ENCODE results near the gene PTPN18. TPM values are rescaled to one million over a fixed set of nuclear protein-coding genes. Genes with fewer than 3 reads are reported as not detected.
A peak's percentile ranks its signal among the peaks of the same experiment; 100 is the strongest.

PTPN18 gene
- polyA plus RNA-seq, 10 donors: 13.7 to 29.8 (median 18.0) TPM

- DNase-seq: peak in 2 of 3 donors; percentile 24 to 42
These were observed 17.0 kb upstream of the PTPN18 start for GRCh38 chr2:130338793-130339345.

DNA sequence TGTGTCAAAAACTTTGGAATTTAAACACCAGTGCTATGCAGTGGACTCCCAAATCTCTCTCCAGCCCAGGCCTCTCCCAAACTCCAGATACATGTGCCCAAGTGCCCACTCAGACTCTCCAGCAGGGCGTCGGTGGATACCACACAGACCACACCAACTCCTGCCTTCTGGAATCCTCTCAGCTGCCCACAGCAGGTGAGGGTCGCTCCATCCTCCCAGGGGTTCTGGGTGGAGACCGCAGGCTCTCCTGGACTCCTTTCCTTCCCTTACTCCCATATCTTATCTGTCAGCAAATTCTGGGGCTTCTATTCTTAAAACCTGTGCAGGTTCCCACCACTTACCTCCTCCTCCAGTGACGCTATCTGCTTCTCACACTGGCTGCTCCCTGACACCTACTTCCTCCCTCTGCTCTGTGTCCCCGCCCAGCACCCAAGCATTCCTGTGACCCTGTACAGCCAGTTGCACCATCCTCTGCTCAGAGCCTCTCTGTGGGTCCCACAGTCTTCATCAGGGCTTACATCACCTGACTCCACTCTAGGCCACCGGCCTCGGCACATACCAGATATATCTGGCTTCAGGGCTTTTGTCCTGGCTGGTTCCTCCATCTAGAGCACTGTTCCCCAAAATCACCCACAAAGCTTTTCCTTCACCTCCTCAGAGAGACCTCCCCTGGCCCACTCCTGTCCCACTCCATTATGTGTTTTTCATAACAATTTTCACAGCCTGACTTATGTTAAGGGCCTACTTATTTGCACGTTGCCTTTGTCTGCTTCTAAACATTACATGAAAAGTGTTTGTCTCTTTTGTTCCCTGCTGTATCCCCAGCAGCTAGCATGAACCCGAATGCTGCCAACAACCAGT lies 15.7 kb upstream of the PTPN18 start:
- DNase-seq: no peak

- no peak for DNase-seq
These were observed 14.3 kb upstream of the PTPN18 start for GRCh38 chr2:130341562-130342019.

GRCh38 chr2:130342020-130342532 lies 13.8 kb upstream of the PTPN18 start:
- DNase-seq: peak; percentile 94 to 99 (median 95)

GRCh38 chr2:130342533-130343275 lies 13.2 kb upstream of the PTPN18 start, which contains the start of gene IMP4:
TSS of gene IMP4 (plus strand) at chr2:130342897. CDS start at chr2:130342933, 36 bp downstream.
- DNase-seq: peak; percentile 98 to 99 (median 99)

DNA sequence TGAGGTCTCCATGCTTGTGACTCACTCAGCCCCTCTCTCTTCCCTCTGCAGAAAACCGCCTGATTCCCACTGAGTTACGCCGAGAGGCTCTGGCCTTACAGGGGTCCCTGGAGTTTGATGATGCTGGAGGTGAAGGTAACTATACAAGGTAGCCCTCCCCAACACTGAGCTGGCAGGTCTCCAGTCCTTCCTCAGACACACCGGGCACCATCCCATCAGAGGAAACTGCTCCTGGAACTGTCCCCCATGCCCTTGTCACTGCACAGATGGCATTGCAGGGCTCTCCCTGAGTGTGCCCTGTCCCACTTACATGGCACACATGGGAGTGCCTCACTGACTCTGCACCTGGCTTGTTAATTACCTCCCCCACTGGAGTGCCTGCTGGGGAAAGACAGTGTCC lies 11.3 kb upstream of the PTPN18 start:
- DNase-seq: no peak

- DNase-seq: no peak
These were observed 10.8 kb upstream of the PTPN18 start for GRCh38 chr2:130345091-130345490.

GRCh38 chr2:130345611-130346010 lies 10.2 kb upstream of the PTPN18 start:
- no peak for DNase-seq

DNA sequence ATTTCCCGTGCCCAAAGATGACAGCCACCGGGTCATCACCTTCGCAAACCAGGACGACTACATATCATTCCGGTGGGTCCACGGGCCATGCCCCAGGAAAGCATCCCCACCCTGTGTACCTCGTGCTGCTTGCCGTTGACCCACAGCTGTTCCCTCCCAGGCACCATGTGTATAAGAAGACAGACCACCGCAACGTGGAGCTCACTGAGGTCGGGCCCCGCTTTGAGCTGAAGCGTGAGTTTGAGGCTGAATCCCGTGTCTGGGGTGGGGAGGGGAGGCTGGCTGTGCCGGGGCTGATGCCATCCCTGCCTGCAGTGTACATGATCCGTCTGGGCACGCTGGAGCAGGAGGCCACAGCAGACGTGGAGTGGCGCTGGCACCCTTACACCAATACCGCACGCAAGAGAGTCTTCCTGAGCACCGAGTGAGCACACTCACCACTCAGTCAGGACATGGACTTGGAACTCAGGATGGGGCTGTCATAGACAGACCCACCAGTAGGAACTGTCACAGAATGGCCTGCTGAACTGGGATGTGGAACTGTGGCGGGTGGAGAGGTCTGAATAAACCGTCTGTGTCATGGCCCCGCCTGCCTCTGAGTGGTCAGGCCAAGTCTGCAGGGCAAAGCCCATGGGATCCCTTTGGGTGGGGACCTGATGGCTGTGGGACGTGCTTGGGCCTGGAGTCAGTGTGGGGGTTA lies 9.7 kb upstream of the PTPN18 start:
- DNase-seq: no peak

DNA sequence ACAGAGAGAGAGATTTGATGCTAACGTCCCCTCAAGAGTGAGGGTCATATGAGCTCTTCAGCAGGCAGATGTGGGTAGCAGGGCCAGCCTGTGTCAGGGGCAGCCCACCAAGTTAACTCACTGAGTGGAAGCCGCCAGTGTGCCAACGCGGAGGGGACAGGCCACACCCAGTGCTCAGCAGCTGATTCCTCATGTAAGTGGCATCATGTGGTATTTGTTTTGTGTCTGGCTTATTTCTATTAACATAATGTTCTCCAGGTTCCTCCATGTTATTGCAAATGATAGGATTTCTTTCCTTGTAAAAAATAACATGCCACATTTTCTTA lies 9.2 kb upstream of the PTPN18 start:
- no peak for DNase-seq

DNA sequence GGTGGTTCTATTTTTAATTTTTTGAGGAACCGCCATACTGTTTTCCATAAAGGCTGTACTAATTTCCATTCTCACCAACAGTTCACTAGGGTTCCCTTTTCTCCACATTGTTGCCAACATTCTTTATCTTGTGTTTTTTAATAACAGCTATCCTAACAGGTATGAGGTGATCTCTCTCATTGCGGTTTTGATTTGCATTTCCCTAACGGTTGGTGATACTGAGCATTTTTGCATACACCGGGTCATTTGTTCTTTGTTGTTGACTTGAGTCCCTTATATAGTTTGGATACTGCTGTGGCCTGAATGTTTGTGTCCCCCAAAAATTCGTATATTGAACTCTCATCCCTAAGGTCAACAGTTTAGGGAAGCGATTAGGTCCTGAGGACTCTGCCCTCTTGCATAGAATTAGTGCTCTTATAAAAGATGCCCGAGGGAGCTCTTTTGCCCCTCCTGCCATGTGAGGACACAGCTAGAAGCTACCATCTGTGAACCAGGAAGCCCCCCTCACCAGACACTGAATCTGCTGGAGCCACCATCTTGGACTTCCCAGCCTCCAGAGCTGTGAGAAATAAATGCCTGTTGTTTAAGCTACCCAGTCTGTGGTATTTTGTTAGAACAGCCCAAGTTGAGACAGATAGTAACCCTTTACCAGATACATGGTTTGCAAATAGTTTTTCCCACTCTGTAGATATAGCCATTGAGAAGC lies 8.5 kb upstream of the PTPN18 start:
- DNase-seq: no peak

DNA sequence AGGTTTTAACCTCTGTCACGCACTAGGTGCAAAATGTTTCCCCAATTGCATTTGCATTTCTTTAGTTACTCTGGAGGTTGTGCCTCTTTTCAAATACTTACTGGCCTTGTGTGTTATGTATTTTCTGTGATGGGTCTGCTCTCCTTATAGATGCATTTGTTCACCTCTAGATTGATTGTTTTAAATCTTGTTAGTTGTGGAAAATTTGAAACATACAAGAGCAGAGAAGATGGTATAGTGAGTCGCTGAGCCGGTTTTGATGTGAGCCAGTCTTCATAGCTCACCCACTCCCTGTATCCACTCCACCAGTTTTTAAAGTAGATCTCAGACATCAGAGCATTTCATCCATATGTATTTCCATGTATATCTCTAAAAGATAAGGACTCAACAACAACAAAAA lies 6.7 kb upstream of the PTPN18 start:
- no peak for DNase-seq

- no peak for DNase-seq
These were observed 4.1 kb upstream of the PTPN18 start for GRCh38 chr2:130351711-130352110.

- no peak for DNase-seq
These were observed 3.6 kb upstream of the PTPN18 start for GRCh38 chr2:130352237-130352636.

DNA sequence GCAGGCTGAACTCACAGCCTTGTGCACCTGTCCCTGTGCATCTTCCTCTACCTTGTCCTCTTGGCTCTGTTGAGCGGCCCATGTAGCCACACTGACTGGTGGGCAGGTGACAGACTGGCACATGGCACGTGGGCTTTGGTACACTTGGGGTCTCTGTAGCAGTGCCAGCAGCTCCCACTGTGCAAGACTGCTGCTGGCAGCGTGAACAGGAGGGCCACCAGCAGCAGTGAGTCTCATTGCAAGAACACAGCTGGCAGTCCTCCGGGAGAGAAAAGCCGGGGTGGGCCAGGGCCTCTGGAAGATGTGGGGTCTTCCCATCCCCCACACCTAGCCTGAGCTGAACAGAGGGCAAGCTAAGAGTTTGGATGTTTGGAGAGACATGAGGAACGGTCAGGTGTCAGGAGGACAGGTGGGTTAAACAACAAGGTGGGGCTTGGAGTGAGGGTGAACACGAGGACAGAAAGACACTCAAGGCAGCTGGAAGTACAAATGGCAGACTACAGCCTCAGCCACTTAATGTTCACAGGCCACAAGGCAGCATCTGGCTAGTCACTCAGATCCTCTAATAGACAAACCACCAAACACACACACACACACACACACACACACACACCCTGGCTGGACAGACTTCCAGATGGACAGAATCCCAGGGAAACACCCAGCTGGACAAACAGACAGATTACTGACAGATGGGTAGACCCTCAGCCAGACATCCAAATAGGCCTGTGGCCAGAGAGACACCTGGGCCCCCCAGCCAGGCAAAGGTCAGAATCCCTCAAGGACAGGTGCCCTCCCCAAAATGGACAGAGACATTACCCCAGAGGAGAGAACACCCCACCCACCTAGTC lies 2.3 kb upstream of the PTPN18 start:
- DNase-seq: no peak

GRCh38 chr2:130354139-130354428 lies 1.8 kb upstream of the PTPN18 start:
- no peak for DNase-seq

DNA sequence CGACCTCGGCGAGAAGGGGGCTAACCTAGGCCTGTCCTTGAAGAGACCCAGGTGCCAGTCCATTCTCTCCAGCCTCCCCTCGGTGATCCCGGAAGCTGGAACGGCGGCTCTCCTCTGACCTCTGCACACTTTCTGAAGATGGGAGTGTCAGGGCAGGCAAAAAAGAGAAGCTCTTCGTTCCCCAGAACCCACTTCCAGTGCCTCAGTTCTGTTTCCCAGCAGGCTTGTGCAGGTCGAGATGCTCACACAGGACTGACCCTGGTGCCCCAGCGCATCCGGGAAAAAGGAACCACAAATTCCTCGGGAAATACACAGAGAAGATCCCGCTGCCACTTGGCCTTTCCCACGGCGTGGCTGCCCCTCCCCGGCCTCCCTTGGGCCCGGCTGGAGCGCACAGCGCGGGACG lies 681 bp upstream of the PTPN18 start:
- no peak for DNase-seq

DNA sequence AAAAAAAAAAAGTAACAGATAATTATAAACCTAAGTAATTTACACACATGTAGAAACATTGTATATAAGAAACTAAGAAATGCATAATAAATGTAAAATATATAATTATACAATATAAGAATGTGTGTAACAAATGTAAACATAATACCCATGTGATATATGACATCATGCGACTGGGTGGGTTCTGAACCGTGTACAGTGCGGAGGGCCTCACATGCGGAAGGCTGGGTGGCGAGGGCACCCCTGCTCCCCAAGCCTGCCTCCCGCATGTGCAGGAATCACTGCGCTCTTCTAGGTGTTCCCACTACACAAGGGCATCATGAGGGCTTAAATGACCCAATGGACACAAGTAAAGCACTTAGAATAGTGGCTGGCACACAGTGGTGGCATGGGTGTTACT lies 2.0 kb downstream of the PTPN18 start:
- no peak for DNase-seq

DNA sequence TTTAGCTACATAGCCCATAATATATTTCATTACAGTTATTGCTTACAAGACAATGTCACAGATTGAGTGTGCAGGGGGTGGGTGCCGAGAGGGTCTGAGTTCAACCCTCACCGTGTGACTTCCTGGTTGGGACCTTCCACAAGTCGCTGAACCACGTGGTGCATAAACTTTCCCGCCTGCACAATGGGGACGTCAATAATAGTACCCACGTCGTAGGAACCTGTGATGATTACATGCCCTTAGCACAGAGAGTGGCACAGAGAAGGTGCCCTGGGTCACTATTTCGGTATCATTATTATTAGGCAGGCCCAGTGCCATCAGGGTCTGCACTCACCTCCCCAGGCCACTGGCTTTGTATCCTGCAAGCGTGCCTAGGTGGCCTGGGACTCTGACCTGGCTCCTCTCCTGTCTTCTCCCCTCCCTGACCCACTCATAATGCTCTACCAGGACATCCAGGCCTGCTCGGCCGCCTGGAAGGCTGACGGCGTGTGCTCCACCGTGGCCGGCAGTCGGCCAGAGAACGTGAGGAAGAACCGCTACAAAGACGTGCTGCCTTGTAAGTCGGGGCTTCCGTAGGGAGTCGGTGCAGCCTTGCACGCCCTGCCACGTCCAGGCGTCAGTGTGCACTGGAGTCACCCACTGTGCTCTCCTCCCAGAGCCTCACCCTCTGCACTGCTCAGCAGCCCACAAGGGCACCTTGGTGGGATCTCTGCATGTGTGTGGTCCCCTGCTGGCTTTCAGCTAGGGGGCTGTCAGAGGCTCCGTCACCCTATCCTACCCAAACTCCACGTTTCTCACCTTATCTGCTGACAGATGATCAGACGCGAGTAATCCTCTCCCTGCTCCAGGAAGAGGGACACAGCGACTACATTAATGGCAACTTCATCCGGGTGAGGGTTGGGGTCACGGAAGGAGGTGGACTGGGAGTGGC lies 2.8 kb downstream of the PTPN18 start:
- no peak for DNase-seq

All from muscle of back (tissue), 11 donors.